ENCODE results near the gene BHLHE23. TPM values are rescaled to one million over a fixed set of nuclear protein-coding genes. Genes with fewer than 3 reads are reported as not detected.

The BHLHE23 gene
- polyA plus RNA-seq, 3 donors = not detected

GRCh38 chr20:62993856-62994494 is 12.8 kb downstream of the BHLHE23 start:
- DNase-seq (ENCODE audit: low read depth in 3 of 3, low spot score in 2 of 3) = no peak

GRCh38 chr20:62991863-62992262 is 14.9 kb downstream of the BHLHE23 start:
- no peak for DNase-seq (ENCODE audit: low read depth in 3 of 3, low spot score in 2 of 3)

- no peak for DNase-seq (ENCODE audit: low read depth in 3 of 3, low spot score in 2 of 3)
Measured at GRCh38 chr20:62991196-62991807, 15.5 kb downstream of the BHLHE23 start.

GRCh38 chr20:62990306-62990825 is 16.4 kb downstream of the BHLHE23 start:
- DNase-seq (ENCODE audit: low read depth in 3 of 3, low spot score in 2 of 3) = no peak

GRCh38 chr20:62989201-62989601 is 17.6 kb downstream of the BHLHE23 start:
- DNase-seq (ENCODE audit: low read depth in 3 of 3, low spot score in 2 of 3) = no peak

GRCh38 chr20:62987114-62987513 is 19.6 kb downstream of the BHLHE23 start:
- no peak for DNase-seq (ENCODE audit: low read depth in 3 of 3, low spot score in 2 of 3)

- no peak for DNase-seq (ENCODE audit: low read depth in 3 of 3, low spot score in 2 of 3)
Measured at GRCh38 chr20:62986257-62986800, 20.4 kb downstream of the BHLHE23 start.

GRCh38 chr20:62985444-62985778 is 21.4 kb downstream of the BHLHE23 start:
- no peak for DNase-seq (ENCODE audit: low read depth in 3 of 3, low spot score in 2 of 3)

- no peak for DNase-seq (ENCODE audit: low read depth in 3 of 3, low spot score in 2 of 3)
Measured at GRCh38 chr20:62984666-62985443, 21.9 kb downstream of the BHLHE23 start.

- DNase-seq (ENCODE audit: low read depth in 3 of 3, low spot score in 2 of 3) = no peak
Measured at GRCh38 chr20:62983210-62983609, 23.6 kb downstream of the BHLHE23 start.

- DNase-seq (ENCODE audit: low read depth in 3 of 3, low spot score in 2 of 3) = no peak
Measured at GRCh38 chr20:62982124-62983075, 24.4 kb downstream of the BHLHE23 start.

- no peak for DNase-seq (ENCODE audit: low read depth in 3 of 3, low spot score in 2 of 3)
Measured at GRCh38 chr20:62980970-62981369, 25.8 kb downstream of the BHLHE23 start.

- no peak for DNase-seq (ENCODE audit: low read depth in 3 of 3, low spot score in 2 of 3)
Measured at GRCh38 chr20:62980380-62980960, 26.3 kb downstream of the BHLHE23 start.

GRCh38 chr20:62979876-62980373 is 26.8 kb downstream of the BHLHE23 start:
- no peak for DNase-seq (ENCODE audit: low read depth in 3 of 3, low spot score in 2 of 3)

- no peak for DNase-seq (ENCODE audit: low read depth in 3 of 3, low spot score in 2 of 3)
Measured at GRCh38 chr20:62979310-62979709, 27.5 kb downstream of the BHLHE23 start.

- DNase-seq (ENCODE audit: low read depth in 3 of 3, low spot score in 2 of 3) = no peak
Measured at GRCh38 chr20:62978561-62978943, 28.2 kb downstream of the BHLHE23 start.

- DNase-seq (ENCODE audit: low read depth in 3 of 3, low spot score in 2 of 3) = no peak
Measured at GRCh38 chr20:62977613-62978560, 28.9 kb downstream of the BHLHE23 start.

- DNase-seq (ENCODE audit: low read depth in 3 of 3, low spot score in 2 of 3) = no peak
Measured at GRCh38 chr20:62976886-62977285, 29.9 kb downstream of the BHLHE23 start.

All from right renal cortex interstitium (tissue), 3 donors.